ENCODE measurements around the gene SLC13A3. TPM values are rescaled to one million over a fixed set of nuclear protein-coding genes. Genes with fewer than 3 reads are reported as not detected.

SLC13A3 gene
- total RNA-seq, 4 donors from 2014 or later, result 1.2 to 3.5 (median 1.9) TPM

GRCh38 chr20:46671866-46672542 is 20.7 kb upstream of the SLC13A3 start:
- no peak for DNase-seq (ENCODE audit: low spot score)
- ATAC-seq (ENCODE audit: low FRiP score), result no peak
- no peak for TF ChIP-seq CTCF (IDR thresholded peaks at IDR 0.05)

- no peak for TF ChIP-seq CTCF (IDR thresholded peaks at IDR 0.05)
- DNase-seq (ENCODE audit: low spot score), result no peak
Measured at GRCh38 chr20:46670585-46671584, 19.6 kb upstream of the SLC13A3 start.

GRCh38 chr20:46670228-46670584 is 18.9 kb upstream of the SLC13A3 start:
- DNase-seq (ENCODE audit: low spot score) (no peak), ATAC-seq (ENCODE audit: low FRiP score) (no peak)
- TF ChIP-seq CTCF (IDR thresholded peaks at IDR 0.05), result no peak

More at GRCh38 chr20:46670585-46671584, 19.6 kb upstream of the SLC13A3 start:
- ATAC-seq (ENCODE audit: low FRiP score), result no peak

GRCh38 chr20:46666818-46667515 is 15.7 kb upstream of the SLC13A3 start:
- ATAC-seq (ENCODE audit: low FRiP score) (no peak), DNase-seq (ENCODE audit: low spot score) (no peak)
- no peak for TF ChIP-seq CTCF (IDR thresholded peaks at IDR 0.05)

- TF ChIP-seq CTCF (IDR thresholded peaks at IDR 0.05), result no peak
- ATAC-seq (ENCODE audit: low FRiP score), result no peak
- no peak for DNase-seq (ENCODE audit: low spot score)
Measured at GRCh38 chr20:46666306-46666705, 15.0 kb upstream of the SLC13A3 start.

GRCh38 chr20:46665602-46666001 is 14.3 kb upstream of the SLC13A3 start:
- ATAC-seq (ENCODE audit: low FRiP score), result no peak
- no peak for DNase-seq (ENCODE audit: low spot score)
- TF ChIP-seq CTCF (IDR thresholded peaks at IDR 0.05), result no peak

Measured in omental fat pad (tissue), 4 donors.